Measurements from ENCODE around the gene RSBN1.

- no peak for TF ChIP-seq SP1 (IDR thresholded peaks at IDR 0.05)
- no peak for TF ChIP-seq BHLHE40 (IDR thresholded peaks at IDR 0.05; ENCODE audit: borderline replicate concordance)
- no peak for TF ChIP-seq FOXA1 (IDR thresholded peaks at IDR 0.05)
- no peak for TF ChIP-seq ELF4 (IDR thresholded peaks at IDR 0.05)
- TF ChIP-seq SUZ12 (IDR thresholded peaks at IDR 0.05) = no peak
- TF ChIP-seq TARDBP (IDR thresholded peaks at IDR 0.05) = no peak
- TF ChIP-seq FOXK2 (IDR thresholded peaks at IDR 0.05) = no peak
Observed at GRCh38 chr1:113751516-113751915, 60.8 kb downstream of the RSBN1 start.
